ENCODE measurements around the gene DCC.

The DCC gene

DNA sequence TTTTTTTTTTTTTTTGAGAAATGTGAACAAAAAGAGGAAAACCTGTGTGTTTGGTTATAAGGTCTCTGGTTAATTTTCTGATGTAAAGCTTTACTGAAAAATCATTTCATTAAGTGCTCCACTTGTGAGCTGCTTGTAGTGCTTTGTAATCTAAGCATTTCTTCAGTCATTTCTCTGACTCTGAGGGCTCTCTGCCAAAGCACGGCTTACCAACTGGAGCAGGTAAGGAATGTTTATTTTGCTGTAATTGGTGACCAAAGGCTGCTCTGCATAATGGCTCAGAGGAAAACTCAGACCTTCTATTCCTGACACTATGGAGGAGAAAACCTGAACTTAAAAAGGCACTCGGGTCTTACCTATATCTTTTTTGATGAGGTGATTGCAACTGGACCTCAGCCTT is 1035.6 kb downstream of the DCC start:
- no peak overlapping the region for H3K4me3 ChIP-seq (ENCODE audit: low read length)
- TF ChIP-seq, protein P1, sequence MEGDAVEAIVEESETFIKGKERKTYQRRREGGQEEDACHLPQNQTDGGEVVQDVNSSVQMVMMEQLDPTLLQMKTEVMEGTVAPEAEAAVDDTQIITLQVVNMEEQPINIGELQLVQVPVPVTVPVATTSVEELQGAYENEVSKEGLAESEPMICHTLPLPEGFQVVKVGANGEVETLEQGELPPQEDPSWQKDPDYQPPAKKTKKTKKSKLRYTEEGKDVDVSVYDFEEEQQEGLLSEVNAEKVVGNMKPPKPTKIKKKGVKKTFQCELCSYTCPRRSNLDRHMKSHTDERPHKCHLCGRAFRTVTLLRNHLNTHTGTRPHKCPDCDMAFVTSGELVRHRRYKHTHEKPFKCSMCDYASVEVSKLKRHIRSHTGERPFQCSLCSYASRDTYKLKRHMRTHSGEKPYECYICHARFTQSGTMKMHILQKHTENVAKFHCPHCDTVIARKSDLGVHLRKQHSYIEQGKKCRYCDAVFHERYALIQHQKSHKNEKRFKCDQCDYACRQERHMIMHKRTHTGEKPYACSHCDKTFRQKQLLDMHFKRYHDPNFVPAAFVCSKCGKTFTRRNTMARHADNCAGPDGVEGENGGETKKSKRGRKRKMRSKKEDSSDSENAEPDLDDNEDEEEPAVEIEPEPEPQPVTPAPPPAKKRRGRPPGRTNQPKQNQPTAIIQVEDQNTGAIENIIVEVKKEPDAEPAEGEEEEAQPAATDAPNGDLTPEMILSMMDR (IDR thresholded peaks at IDR 0.05; ENCODE audit: insufficient read depth, low read depth, low read length, missing control alignments) = no peak
- no peak for DNase-seq (ENCODE audit: low read depth)

DNA sequence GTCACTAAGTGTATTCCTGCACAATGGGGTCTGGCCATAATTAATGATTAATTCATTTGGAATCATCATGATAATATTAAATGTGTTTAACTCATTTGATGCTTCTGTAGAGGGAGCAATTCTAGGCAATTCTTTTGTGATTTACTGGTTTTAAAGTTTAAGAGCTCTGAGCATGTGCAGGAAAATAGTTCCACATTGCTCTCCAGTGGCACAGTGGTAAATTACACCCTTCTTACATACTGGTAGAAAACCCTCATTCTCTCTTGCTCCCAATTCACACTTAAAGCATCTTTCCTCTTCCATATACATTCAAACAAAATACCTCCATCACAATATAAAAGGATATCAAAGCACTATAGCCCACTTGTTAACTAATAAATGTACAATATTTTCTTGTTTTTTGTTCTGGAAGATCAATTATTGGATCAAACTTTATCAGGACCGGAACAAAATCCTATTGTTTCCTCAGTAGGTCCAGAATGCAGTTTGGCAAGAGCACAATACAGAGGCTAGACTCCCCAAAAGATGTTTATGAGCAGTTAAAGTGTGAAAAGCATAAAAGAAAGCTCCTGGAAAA is 1040.2 kb downstream of the DCC start:
- TF ChIP-seq, protein P1 (IDR thresholded peaks at IDR 0.05; ENCODE audit: insufficient read depth, low read depth, low read length, missing control alignments) = peak; percentile 52
- H3K4me3 ChIP-seq (ENCODE audit: low read length) = no peak overlapping the region
- DNase-seq (ENCODE audit: low read depth) = peak; percentile 52

DNA sequence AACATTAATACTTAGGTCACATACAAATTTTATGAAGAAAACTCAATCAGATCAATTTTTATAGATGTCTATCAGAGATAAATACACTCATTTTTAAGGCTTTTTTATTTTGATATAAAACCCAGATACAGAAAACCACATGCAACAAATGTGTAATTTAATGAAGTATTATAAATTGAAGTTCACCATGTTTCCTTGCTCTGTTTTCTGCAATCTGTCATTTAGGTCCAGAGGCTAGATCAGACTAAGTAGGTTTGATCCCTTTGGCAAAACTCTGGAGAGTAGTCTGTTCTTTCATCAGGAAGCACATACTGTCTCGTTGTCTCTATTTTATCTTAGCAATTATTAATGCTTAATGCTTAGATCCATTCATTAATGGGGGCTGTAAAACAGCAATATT is 1042.9 kb downstream of the DCC start:
- TF ChIP-seq, protein P1 (IDR thresholded peaks at IDR 0.05; ENCODE audit: insufficient read depth, low read depth, low read length, missing control alignments) = no peak
- H3K4me3 ChIP-seq (ENCODE audit: low read length) = no peak overlapping the region
- DNase-seq (ENCODE audit: low read depth) = no peak

DNA sequence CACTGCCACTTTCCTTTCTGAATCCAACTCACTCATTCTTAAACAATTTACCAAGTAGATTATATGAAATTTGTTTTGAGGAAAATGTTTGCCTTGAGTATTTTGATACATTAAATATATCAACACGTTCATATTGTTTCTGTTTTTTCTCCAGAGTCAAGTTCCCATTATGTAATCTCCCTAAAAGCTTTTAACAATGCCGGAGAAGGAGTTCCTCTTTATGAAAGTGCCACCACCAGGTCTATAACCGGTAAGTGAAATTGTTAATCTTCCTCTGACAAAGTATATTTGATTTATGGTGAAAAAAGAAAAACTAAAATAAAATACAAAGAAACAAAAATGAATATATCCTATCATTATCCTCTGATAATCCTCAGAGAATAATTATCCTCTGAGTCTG is 1045.9 kb downstream of the DCC start:
- TF ChIP-seq, protein P1 (IDR thresholded peaks at IDR 0.05; ENCODE audit: insufficient read depth, low read depth, low read length, missing control alignments) = no peak
- no peak overlapping the region for H3K4me3 ChIP-seq (ENCODE audit: low read length)

DNA sequence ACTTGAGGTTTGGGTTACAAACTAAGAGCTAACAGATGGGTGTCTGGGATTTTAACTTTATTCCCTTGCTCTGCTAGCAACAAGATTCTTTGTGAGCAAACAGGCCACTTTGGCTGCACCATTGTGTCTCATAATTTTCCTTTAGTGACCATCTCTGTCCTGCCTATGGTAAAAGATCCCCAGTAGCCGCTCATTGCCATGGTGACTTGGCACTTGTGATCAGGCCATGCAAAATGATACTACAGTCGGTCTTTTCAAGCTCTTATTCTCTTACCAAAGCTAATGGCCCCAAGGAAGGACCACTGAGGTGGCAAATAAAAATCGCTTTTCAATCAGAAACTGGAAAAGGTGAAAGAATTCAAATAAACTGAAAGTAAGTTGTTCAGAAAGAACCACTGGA is 1047.6 kb downstream of the DCC start:
- H3K4me3 ChIP-seq (ENCODE audit: low read length) = no peak overlapping the region
- TF ChIP-seq, protein P1 (IDR thresholded peaks at IDR 0.05; ENCODE audit: insufficient read depth, low read depth, low read length, missing control alignments) = no peak
- no peak for DNase-seq (ENCODE audit: low read depth)

More for the DNA sequence above, 1045.9 kb downstream of the DCC start:
- no peak for DNase-seq (ENCODE audit: low read depth)

DNA sequence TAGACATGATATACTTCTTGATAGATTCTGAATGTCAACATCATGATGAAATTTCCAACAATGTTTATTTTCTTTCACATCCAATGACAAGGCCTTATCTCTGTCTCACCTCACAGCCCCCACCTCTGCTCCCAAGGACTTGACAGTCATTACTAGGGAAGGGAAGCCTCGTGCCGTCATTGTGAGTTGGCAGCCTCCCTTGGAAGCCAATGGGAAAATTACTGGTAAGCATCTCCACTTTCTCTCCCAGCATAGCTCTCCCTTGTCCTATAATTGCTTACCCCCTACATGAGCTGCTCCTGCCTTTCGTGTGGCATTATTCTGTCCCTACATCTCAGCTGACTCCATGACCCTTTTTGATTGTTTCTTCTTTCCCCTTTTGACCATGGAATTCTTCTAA is 1062.7 kb downstream of the DCC start:
- DNase-seq (ENCODE audit: low read depth) = no peak
- no peak overlapping the region for H3K4me3 ChIP-seq (ENCODE audit: low read length)
- TF ChIP-seq, protein P1 (IDR thresholded peaks at IDR 0.05; ENCODE audit: insufficient read depth, low read depth, low read length, missing control alignments) = no peak

DNA sequence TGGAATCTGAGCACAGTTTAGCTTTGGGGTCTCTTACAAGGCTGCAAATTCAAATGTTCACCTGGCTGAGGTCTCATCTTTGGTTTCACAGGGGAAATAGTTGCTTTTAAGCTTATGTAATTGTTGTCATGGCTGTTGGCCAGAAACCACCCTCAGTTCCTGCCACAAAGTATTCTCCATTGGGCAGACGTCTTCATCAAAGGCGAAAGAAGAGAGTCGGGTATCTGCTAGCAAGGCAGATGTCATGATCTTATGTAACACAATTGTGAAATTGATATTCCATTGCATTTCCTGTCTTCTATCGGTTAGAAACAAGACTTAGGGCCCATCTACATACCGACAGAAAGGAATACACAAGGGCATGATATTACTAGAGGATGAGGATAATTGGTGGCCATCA is 1068.3 kb downstream of the DCC start:
- no peak for DNase-seq (ENCODE audit: low read depth)
- TF ChIP-seq, protein P1 (IDR thresholded peaks at IDR 0.05; ENCODE audit: insufficient read depth, low read depth, low read length, missing control alignments) = no peak
- no peak overlapping the region for H3K4me3 ChIP-seq (ENCODE audit: low read length)
